Hematopoietic multipotent progenitor cell treated with erythropoietin and hydrocortisone succinate and interleukin-3 and kit ligand, for 4 days (in vitro differentiated cells): ENCODE results near the gene ABCB1.
"Not testable (repeated sequence)": the region's sequence is repeated elsewhere in the genome, so short reads cannot be mapped to it uniquely, and the experiment has no call there.

Experiments used
- DNase-seq: peaks from one replicate; pipeline ENCODE4 v3.0.0-alpha.2; 2015

The ABCB1 gene

GRCh38 chr7:87511510-87511909 is 89.2 kb downstream of the ABCB1 start:
- no peak for DNase-seq

- DNase-seq: peak; percentile 57
Observed at GRCh38 chr7:87510411-87510875, 90.2 kb downstream of the ABCB1 start.

- DNase-seq: no peak
Observed at GRCh38 chr7:87507446-87507845, 93.2 kb downstream of the ABCB1 start.

- peak; percentile 57 for DNase-seq
Observed at GRCh38 chr7:87506246-87507180, 94.2 kb downstream of the ABCB1 start.

- no peak for DNase-seq
Observed at GRCh38 chr7:87505557-87506245, 95.0 kb downstream of the ABCB1 start.

GRCh38 chr7:87505122-87505521 is 95.6 kb downstream of the ABCB1 start:
- no peak for DNase-seq

- no peak for DNase-seq
Observed at GRCh38 chr7:87499494-87499893, 101.2 kb downstream of the ABCB1 start.

- no peak for DNase-seq
Observed at GRCh38 chr7:87498893-87499292, 101.8 kb downstream of the ABCB1 start.

GRCh38 chr7:87497482-87497881 is 103.2 kb downstream of the ABCB1 start:
- DNase-seq: no peak

GRCh38 chr7:87495366-87495765 is 105.3 kb downstream of the ABCB1 start:
- DNase-seq: no peak

GRCh38 chr7:87494454-87494853 is 106.2 kb downstream of the ABCB1 start:
- DNase-seq: no peak

GRCh38 chr7:87483131-87483530 is 117.6 kb downstream of the ABCB1 start:
- no peak for DNase-seq

- DNase-seq: no peak
Observed at GRCh38 chr7:87482115-87482514, 118.6 kb downstream of the ABCB1 start.

GRCh38 chr7:87480386-87480785 is 120.3 kb downstream of the ABCB1 start:
- no peak for DNase-seq

GRCh38 chr7:87479951-87480350 is 120.7 kb downstream of the ABCB1 start:
- DNase-seq: no peak

GRCh38 chr7:87476179-87476557 is 124.5 kb downstream of the ABCB1 start:
- no peak for DNase-seq

- peak; percentile 44 for DNase-seq
Observed at GRCh38 chr7:87475359-87476178, 125.1 kb downstream of the ABCB1 start, which contains the start of gene ABCB4. TSS of gene ABCB4 (minus strand) at chr7:87475680. CDS start at chr7:87475465, 215 bp downstream.

GRCh38 chr7:87474533-87475358 is 125.9 kb downstream of the ABCB1 start:
- peak; percentile 22 for DNase-seq

- no peak for DNase-seq
Observed at GRCh38 chr7:87473986-87474385, 126.7 kb downstream of the ABCB1 start.

GRCh38 chr7:87473192-87473591 is 127.5 kb downstream of the ABCB1 start:
- no peak for DNase-seq

GRCh38 chr7:87471473-87471872 is 129.2 kb downstream of the ABCB1 start:
- DNase-seq: no peak

- DNase-seq: not testable (repeated sequence)
Observed at GRCh38 chr7:87469204-87469603, 131.5 kb downstream of the ABCB1 start.
